Testis (tissue), 2 donors: ENCODE results near the gene RERE.

Experiments
- CTCF ChIP-seq, 3 experiments: fragments of 450-650 bp in 2 of 3; fragments of 200-600 bp in 1 of 3; sonication (generic) in 1 of 3; IDR thresholded peaks; one replicate each; pipeline ENCODE4 v1.5.1; 2016 to 2019; ENCODE audit warnings: antibody characterized with exemption in 3 of 3, mild to moderate bottlenecking in 2 of 3, moderate library complexity in 1 of 3
- POLR2A ChIP-seq: fragments of 450-650 bp; IDR thresholded peaks from one replicate; pipeline ENCODE4 v1.6.1; 2017; ENCODE audit warnings: antibody characterized with exemption, mild to moderate bottlenecking, moderate library complexity

- TF ChIP-seq POLR2A (no peak), CTCF (IDR thresholded peaks at IDR 0.05) (no peak)
These were observed 22.8 kb downstream of the RERE start for GRCh38 chr1:8794605-8795004.
